GM12878 (cell line): Measurements from ENCODE around the gene PLEKHF1.

Source experiments
- CBX3 ChIP-seq: fragments of 200-600 bp; sonication (generic); IDR thresholded peaks from 2 replicates; pipeline ENCODE4 v1.6.1; 2016; ENCODE audit warnings: low read depth, borderline replicate concordance
- CREM ChIP-seq: IDR thresholded peaks from 2 replicates; pipeline ENCODE4 v1.6.1; 2014; ENCODE audit warnings: antibody characterized with exemption, low read depth
- CTCF ChIP-seq, 3 experiments: IDR thresholded peaks in 2 of 3; conservative IDR thresholded peaks in 1 of 3; 2 replicates each; pipeline ENCODE4 v1.5.1; 2011; ENCODE audit warnings: low read depth in 3 of 3, low read length in 3 of 3, mild to moderate bottlenecking in 3 of 3, control low read depth in 2 of 3, moderate library complexity in 2 of 3, inconsistent platforms in 1 of 3, mixed read lengths in 1 of 3; ENCODE audit not compliant: control insufficient read depth in 2 of 3, insufficient read depth in 1 of 3; ENCODE audit errors: extremely low read depth in 1 of 3
- EGR1 ChIP-seq, 2 experiments: IDR thresholded peaks; 1 replicate in 1 of 2; 2 replicates in 1 of 2; pipeline ENCODE4 v1.6.1; 2011 to 2012; ENCODE audit warnings: low read depth in 2 of 2, low read length in 2 of 2, borderline replicate concordance in 1 of 2, mild to moderate bottlenecking in 1 of 2, moderate library complexity in 1 of 2
- ELK1 ChIP-seq: IDR thresholded peaks from 2 replicates; pipeline ENCODE4 v1.6.1; 2012; ENCODE audit warnings: low read depth, low read length, improper control_type of control experiment
- FOS ChIP-seq: IDR thresholded peaks from 3 replicates; pipeline ENCODE4 v1.6.1; 2011; ENCODE audit warnings: borderline replicate concordance; ENCODE audit not compliant: insufficient read length; ENCODE audit errors: extremely low read depth
- GABPA ChIP-seq: IDR thresholded peaks from 2 replicates; pipeline ENCODE4 v1.6.1; 2014; ENCODE audit warnings: antibody characterized with exemption, low read depth, mild to moderate bottlenecking, inconsistent platforms
- POLR2A ChIP-seq: IDR thresholded peaks from 2 replicates; pipeline ENCODE4 v1.6.1; 2011; ENCODE audit warnings: low read depth, mild to moderate bottlenecking, low read length
- POLR2AphosphoS5 ChIP-seq: IDR thresholded peaks from 2 replicates; pipeline ENCODE4 v1.6.1; 2011; ENCODE audit warnings: mild to moderate bottlenecking, low read length, inconsistent platforms
- REST ChIP-seq: IDR thresholded peaks from 2 replicates; pipeline ENCODE4 v1.6.1; 2012; ENCODE audit warnings: mild to moderate bottlenecking, low read depth, low read length
- YY1 ChIP-seq: IDR thresholded peaks from 2 replicates; pipeline ENCODE4 v1.6.1; 2011; ENCODE audit warnings: low read depth, mild to moderate bottlenecking, low read length

- peak in 1 of 3 experiments; percentile 51; a peak in 2 of 6 replicates for TF ChIP-seq CTCF (IDR thresholded peaks at IDR 0.05 in 2 of 3, conservative IDR thresholded peaks at IDR 0.05 in 1 of 3; ENCODE audit: control insufficient read depth in 2 of 3, extremely low read depth in 1 of 3, insufficient read depth in 1 of 3, low read depth in 3 of 3, low read length in 3 of 3)
- no peak for TF ChIP-seq GABPA
- no peak for TF ChIP-seq ELK1
- no peak for TF ChIP-seq REST
- no peak for TF ChIP-seq YY1
- TF ChIP-seq FOS = no peak
- TF ChIP-seq CBX3 = no peak
- TF ChIP-seq CREM = no peak
- TF ChIP-seq EGR1 (IDR thresholded peaks at IDR 0.05; ENCODE audit: borderline replicate concordance in 1 of 2, low read depth in 2 of 2, low read length in 2 of 2) = peak in 1 of 2 experiments; percentile 74; a peak in 1 of 3 replicates
- peak; percentile 73 for TF ChIP-seq POLR2A
- no peak for TF ChIP-seq POLR2AphosphoS5
Measured at GRCh38 chr19:29665215-29665825, at the start of gene PLEKHF1.
